ENCODE measurements around the gene UNC93B1. TPM values are rescaled to one million over a fixed set of nuclear protein-coding genes. Genes with fewer than 3 reads are reported as not detected.

The UNC93B1 gene
- total RNA-seq, 1 experiment from 2014 or later, result 1.4 TPM

- DNase-seq (ENCODE audit: low spot score), result no peak
- Histone ChIP-seq H3K36me3 (ENCODE audit: insufficient read depth, low read length, poor library complexity, severe bottlenecking) (no peaks in the 10 kb centered on the region), H3K4me3 (ENCODE audit: low read depth, low read length, poor library complexity, severe bottlenecking) (no peak overlapping the region), H3K27me3 (replicated peaks; ENCODE audit: insufficient read depth, low read depth, low read length, poor library complexity) (peaks cover 5% of the 10 kb centered on the region), H3K9me3 (ENCODE audit: low read depth, low read length, poor library complexity, severe bottlenecking) (no peaks in the 10 kb centered on the region), H3K4me1 (ENCODE audit: insufficient read depth, low read length, poor library complexity, severe bottlenecking) (peaks cover 6% of the 10 kb centered on the region), H3K27ac (ENCODE audit: low read depth, low read length, poor library complexity, severe bottlenecking) (no peak overlapping the region)
- intact Hi-C loops (cut with micrococcal nuclease; ENCODE audit: unreplicated experiment), result loop anchor here (10.0 kb wide), 1 partner anchor 202 kb away; no protein-coding TSS in a partner anchor
- ChIA-PET CTCF (no interaction called here), POLR2A (ENCODE audit: low non-redundant PET) (no interaction called here)
- BruUV-seq (replicated peaks), result no TSS peak
- TF ChIP-seq CTCF (conservative IDR thresholded peaks at IDR 0.05; ENCODE audit: low read depth, low read length), result no peak
- TF ChIP-seq EZH2 (IDR thresholded peaks at IDR 0.05; ENCODE audit: borderline replicate concordance, low read depth, low read length, poor library complexity, severe bottlenecking), result no peak
These were observed 1.3 kb downstream of the UNC93B1 start for GRCh38 chr11:68002575-68002937.

- Histone ChIP-seq H3K4me1 (ENCODE audit: insufficient read depth, low read length, poor library complexity, severe bottlenecking) (peaks cover 6% of the 10 kb centered on the region), H3K36me3 (ENCODE audit: insufficient read depth, low read length, poor library complexity, severe bottlenecking) (no peaks in the 10 kb centered on the region), H3K27me3 (replicated peaks; ENCODE audit: insufficient read depth, low read depth, low read length, poor library complexity) (peaks cover 5% of the 10 kb centered on the region), H3K27ac (ENCODE audit: low read depth, low read length, poor library complexity, severe bottlenecking) (no peak overlapping the region), H3K9me3 (ENCODE audit: low read depth, low read length, poor library complexity, severe bottlenecking) (no peaks in the 10 kb centered on the region), H3K4me3 (ENCODE audit: low read depth, low read length, poor library complexity, severe bottlenecking) (no peak overlapping the region)
- CTCF ChIA-PET, result no interaction called here
- TF ChIP-seq CTCF (conservative IDR thresholded peaks at IDR 0.05; ENCODE audit: low read depth, low read length), result no peak
- no peak for TF ChIP-seq EZH2 (IDR thresholded peaks at IDR 0.05; ENCODE audit: borderline replicate concordance, low read depth, low read length, poor library complexity, severe bottlenecking)
- no peak for DNase-seq (ENCODE audit: low spot score)
- intact Hi-C loops (cut with micrococcal nuclease; ENCODE audit: unreplicated experiment), result loop anchor here (10.0 kb wide), 2 partner anchors 155 to 205 kb away; no protein-coding TSS in a partner anchor
- POLR2A ChIA-PET (ENCODE audit: low non-redundant PET), result no interaction called here
- no TSS peak for BruUV-seq (replicated peaks)
These were observed 4.2 kb downstream of the UNC93B1 start for GRCh38 chr11:67999704-68000103.

GRCh38 chr11:67999201-67999629, 4.7 kb downstream of the UNC93B1 start:
- no peak overlapping the region for H3K4me3 ChIP-seq (ENCODE audit: low read depth, low read length, poor library complexity, severe bottlenecking)
- no peak for TF ChIP-seq EZH2 (IDR thresholded peaks at IDR 0.05; ENCODE audit: borderline replicate concordance, low read depth, low read length, poor library complexity, severe bottlenecking)
- no peak for TF ChIP-seq CTCF (conservative IDR thresholded peaks at IDR 0.05; ENCODE audit: low read depth, low read length)
- H3K27me3 ChIP-seq (replicated peaks; ENCODE audit: insufficient read depth, low read depth, low read length, poor library complexity), result peaks cover 5% of the 10 kb centered on the region
- no peak for DNase-seq (ENCODE audit: low spot score)
- no TSS peak for BruUV-seq (replicated peaks)
- H3K27ac ChIP-seq (ENCODE audit: low read depth, low read length, poor library complexity, severe bottlenecking), result no peak overlapping the region
- H3K9me3 ChIP-seq (ENCODE audit: low read depth, low read length, poor library complexity, severe bottlenecking), result no peaks in the 10 kb centered on the region
- POLR2A ChIA-PET (ENCODE audit: low non-redundant PET), result no interaction called here
- CTCF ChIA-PET, result no interaction called here
- peaks cover 2% of the 10 kb centered on the region for H3K4me1 ChIP-seq (ENCODE audit: insufficient read depth, low read length, poor library complexity, severe bottlenecking)
- intact Hi-C loops (cut with micrococcal nuclease; ENCODE audit: unreplicated experiment), result loop anchor here (10.0 kb wide), 1 partner anchor 154 kb away; no protein-coding TSS in a partner anchor
- H3K36me3 ChIP-seq (ENCODE audit: insufficient read depth, low read length, poor library complexity, severe bottlenecking), result no peaks in the 10 kb centered on the region
